ENCODE results near the gene HDAC6. TPM values are rescaled to one million over a fixed set of nuclear protein-coding genes. Genes with fewer than 3 reads are reported as not detected.

The HDAC6 gene
- total RNA-seq, 2 experiments from 2014 or later, result 62.0 to 108 TPM

DNA sequence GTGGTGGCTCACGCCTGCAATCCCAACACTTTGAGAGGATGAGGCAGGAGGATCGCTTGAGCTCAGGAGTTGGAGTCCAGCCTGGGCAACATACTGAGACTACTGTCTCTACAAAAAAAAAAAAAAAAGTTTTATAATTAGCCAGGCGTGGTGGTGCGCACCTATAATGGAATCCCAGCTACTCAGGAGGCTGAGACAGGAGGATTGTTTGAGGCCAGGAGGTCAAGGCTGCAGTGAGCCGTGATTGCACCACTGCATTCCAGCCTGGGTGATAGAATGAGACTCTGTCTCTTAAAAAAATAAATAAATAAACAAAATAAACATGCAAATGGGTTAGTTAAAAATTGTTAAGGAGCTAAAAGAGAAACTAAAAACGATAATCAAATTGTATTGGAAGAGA is 32.6 kb upstream of the HDAC6 start:
- Histone ChIP-seq H3K4me1 (ENCODE audit: insufficient read depth, low read length, poor library complexity, severe bottlenecking) (no peaks in the 10 kb centered on the region), H3K4me2 (ENCODE audit: low read length) (no peak overlapping the region), H2AFZ (ENCODE audit: low read length) (no peak overlapping the region), H3K9me2 (ENCODE audit: insufficient read depth, low read length) (no peaks in the 10 kb centered on the region), H3K36me3 (ENCODE audit: insufficient read depth, low read length) (no peaks in the 10 kb centered on the region), H3K4me3 (ENCODE audit: low read depth, low read length, poor library complexity, severe bottlenecking) (no peak overlapping the region), H3K9me3 (ENCODE audit: low read length) (no peaks in the 10 kb centered on the region), H3K27ac (ENCODE audit: low read depth, low read length, poor library complexity, severe bottlenecking) (no peak overlapping the region), H4K20me1 (ENCODE audit: insufficient read depth, low read length) (no peaks in the 10 kb centered on the region), H3K79me2 (ENCODE audit: insufficient read depth, low read depth, low read length) (no peaks in the 10 kb centered on the region)
- no TSS peak for BruUV-seq (replicated peaks)
- POLR2A ChIA-PET, result no interaction called here
- DNase-seq (ENCODE audit: low spot score), result no peak
- TF ChIP-seq, protein P1, sequence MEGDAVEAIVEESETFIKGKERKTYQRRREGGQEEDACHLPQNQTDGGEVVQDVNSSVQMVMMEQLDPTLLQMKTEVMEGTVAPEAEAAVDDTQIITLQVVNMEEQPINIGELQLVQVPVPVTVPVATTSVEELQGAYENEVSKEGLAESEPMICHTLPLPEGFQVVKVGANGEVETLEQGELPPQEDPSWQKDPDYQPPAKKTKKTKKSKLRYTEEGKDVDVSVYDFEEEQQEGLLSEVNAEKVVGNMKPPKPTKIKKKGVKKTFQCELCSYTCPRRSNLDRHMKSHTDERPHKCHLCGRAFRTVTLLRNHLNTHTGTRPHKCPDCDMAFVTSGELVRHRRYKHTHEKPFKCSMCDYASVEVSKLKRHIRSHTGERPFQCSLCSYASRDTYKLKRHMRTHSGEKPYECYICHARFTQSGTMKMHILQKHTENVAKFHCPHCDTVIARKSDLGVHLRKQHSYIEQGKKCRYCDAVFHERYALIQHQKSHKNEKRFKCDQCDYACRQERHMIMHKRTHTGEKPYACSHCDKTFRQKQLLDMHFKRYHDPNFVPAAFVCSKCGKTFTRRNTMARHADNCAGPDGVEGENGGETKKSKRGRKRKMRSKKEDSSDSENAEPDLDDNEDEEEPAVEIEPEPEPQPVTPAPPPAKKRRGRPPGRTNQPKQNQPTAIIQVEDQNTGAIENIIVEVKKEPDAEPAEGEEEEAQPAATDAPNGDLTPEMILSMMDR (conservative IDR thresholded peaks at IDR 0.05; ENCODE audit: low read length), result no peak
- TF ChIP-seq EZH2phosphoT487 (IDR thresholded peaks at IDR 0.05; ENCODE audit: borderline replicate concordance, low read depth, low read length), result no peak
- intact Hi-C loops (cut with micrococcal nuclease; ENCODE audit: unreplicated experiment), result no loop called here
- CTCF ChIA-PET (ENCODE audit: unreplicated experiment), result no interaction called here

DNA sequence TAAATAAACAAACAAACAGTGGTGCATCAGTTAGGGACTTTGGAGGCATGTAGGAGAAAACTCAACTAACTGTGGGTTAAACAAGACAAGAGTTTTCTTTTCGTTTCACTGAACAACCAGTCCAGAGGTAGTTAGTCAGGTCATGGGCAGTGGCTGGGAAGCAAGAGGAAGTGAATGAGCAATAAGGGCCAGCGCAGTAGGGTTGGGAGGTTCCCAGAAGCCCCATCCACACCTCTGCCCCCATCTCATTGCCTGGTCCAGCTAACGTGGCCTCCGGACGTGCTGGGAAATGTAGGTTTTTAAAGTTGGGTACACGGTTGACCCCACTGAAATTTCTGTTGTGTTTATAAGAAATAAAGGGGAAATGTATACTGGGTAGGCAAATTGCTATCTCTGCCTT is 31.6 kb upstream of the HDAC6 start:
- ChIA-PET POLR2A (no interaction called here), CTCF (ENCODE audit: unreplicated experiment) (no interaction called here)
- no TSS peak for BruUV-seq (replicated peaks)
- TF ChIP-seq EZH2phosphoT487 (IDR thresholded peaks at IDR 0.05; ENCODE audit: borderline replicate concordance, low read depth, low read length), result no peak
- TF ChIP-seq, protein P1 (conservative IDR thresholded peaks at IDR 0.05; ENCODE audit: low read length), result no peak
- no peak for DNase-seq (ENCODE audit: low spot score)
- H2AFZ ChIP-seq (ENCODE audit: low read length), result no peak overlapping the region
- no peaks in the 10 kb centered on the region for H3K4me1 ChIP-seq (ENCODE audit: insufficient read depth, low read length, poor library complexity, severe bottlenecking)
- intact Hi-C loops (cut with micrococcal nuclease; ENCODE audit: unreplicated experiment), result no loop called here
- H3K36me3 ChIP-seq (ENCODE audit: insufficient read depth, low read length), result no peaks in the 10 kb centered on the region
- H3K27ac ChIP-seq (ENCODE audit: low read depth, low read length, poor library complexity, severe bottlenecking), result no peak overlapping the region
- H3K9me2 ChIP-seq (ENCODE audit: insufficient read depth, low read length), result no peaks in the 10 kb centered on the region
- no peaks in the 10 kb centered on the region for H3K9me3 ChIP-seq (ENCODE audit: low read length)
- H3K4me3 ChIP-seq (ENCODE audit: low read depth, low read length, poor library complexity, severe bottlenecking), result no peak overlapping the region
- no peaks in the 10 kb centered on the region for H3K79me2 ChIP-seq (ENCODE audit: insufficient read depth, low read depth, low read length)
- no peaks in the 10 kb centered on the region for H4K20me1 ChIP-seq (ENCODE audit: insufficient read depth, low read length)
- H3K4me2 ChIP-seq (ENCODE audit: low read length), result no peak overlapping the region

DNA sequence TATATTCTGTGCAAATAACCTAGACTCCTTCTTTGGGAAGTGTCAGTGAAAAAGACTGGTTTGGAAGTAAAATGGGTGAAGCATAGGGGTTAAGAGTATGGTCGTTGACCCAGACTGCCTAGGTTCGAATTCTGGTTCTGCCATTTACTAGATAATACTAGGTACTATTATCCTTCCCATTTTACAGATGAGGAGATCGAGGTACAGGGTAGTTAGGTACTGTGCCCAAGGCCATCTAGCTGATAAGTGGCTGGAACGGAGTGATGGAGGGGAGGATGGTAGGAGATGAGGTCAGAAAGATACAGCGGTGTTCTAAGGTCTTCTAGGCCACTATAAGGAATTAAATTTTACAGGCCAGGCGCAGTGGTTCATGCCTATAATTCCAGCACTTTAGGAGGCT is 29.3 kb upstream of the HDAC6 start:
- intact Hi-C loops (cut with micrococcal nuclease; ENCODE audit: unreplicated experiment), result no loop called here
- Histone ChIP-seq H3K4me1 (ENCODE audit: insufficient read depth, low read length, poor library complexity, severe bottlenecking) (no peaks in the 10 kb centered on the region), H3K4me2 (ENCODE audit: low read length) (no peak overlapping the region), H2AFZ (ENCODE audit: low read length) (no peak overlapping the region), H3K27ac (ENCODE audit: low read depth, low read length, poor library complexity, severe bottlenecking) (no peak overlapping the region), H3K9me3 (ENCODE audit: low read length) (no peaks in the 10 kb centered on the region), H3K79me2 (ENCODE audit: insufficient read depth, low read depth, low read length) (no peaks in the 10 kb centered on the region), H3K9me2 (ENCODE audit: insufficient read depth, low read length) (no peaks in the 10 kb centered on the region), H3K4me3 (ENCODE audit: low read depth, low read length, poor library complexity, severe bottlenecking) (no peak overlapping the region), H4K20me1 (ENCODE audit: insufficient read depth, low read length) (no peaks in the 10 kb centered on the region), H3K36me3 (ENCODE audit: insufficient read depth, low read length) (no peaks in the 10 kb centered on the region)
- DNase-seq (ENCODE audit: low spot score), result no peak
- CTCF ChIA-PET (ENCODE audit: unreplicated experiment), result no interaction called here
- POLR2A ChIA-PET, result no interaction called here
- no TSS peak for BruUV-seq (replicated peaks)
- TF ChIP-seq EZH2phosphoT487 (IDR thresholded peaks at IDR 0.05; ENCODE audit: borderline replicate concordance, low read depth, low read length), result no peak
- TF ChIP-seq, protein P1 (conservative IDR thresholded peaks at IDR 0.05; ENCODE audit: low read length), result no peak

Data from OCI-LY7 (cell line).